Transverse colon (tissue), 4 donors: ENCODE data around the gene UBE2E2.

Source experiments
- POLR2A ChIP-seq: fragments of 450-650 bp; IDR thresholded peaks from one replicate; pipeline ENCODE4 v1.6.1; 2016; ENCODE audit warnings: antibody characterized with exemption, mild to moderate bottlenecking, moderate library complexity
- POLR2AphosphoS5 ChIP-seq, 3 donors: sonication (generic); formaldehyde crosslinking; IDR thresholded peaks; one replicate each; pipeline ENCODE4 v1.6.1; 2016; ENCODE audit warnings: antibody characterized with exemption in 3 of 3
- TF ChIP-seq, protein P1 (sequence below), 5 experiments: fragments of 200-600 bp in 3 of 5; fragments of 450-650 bp in 2 of 5; sonication (generic) in 3 of 5; IDR thresholded peaks; 1 replicate in 2 of 5; 2 replicates in 3 of 5; pipeline ENCODE4 v1.5.1; 2016 to 2017; ENCODE audit warnings: antibody characterized with exemption in 5 of 5, inconsistent platforms in 3 of 5, mild to moderate bottlenecking in 2 of 5, moderate library complexity in 1 of 5

DNA sequence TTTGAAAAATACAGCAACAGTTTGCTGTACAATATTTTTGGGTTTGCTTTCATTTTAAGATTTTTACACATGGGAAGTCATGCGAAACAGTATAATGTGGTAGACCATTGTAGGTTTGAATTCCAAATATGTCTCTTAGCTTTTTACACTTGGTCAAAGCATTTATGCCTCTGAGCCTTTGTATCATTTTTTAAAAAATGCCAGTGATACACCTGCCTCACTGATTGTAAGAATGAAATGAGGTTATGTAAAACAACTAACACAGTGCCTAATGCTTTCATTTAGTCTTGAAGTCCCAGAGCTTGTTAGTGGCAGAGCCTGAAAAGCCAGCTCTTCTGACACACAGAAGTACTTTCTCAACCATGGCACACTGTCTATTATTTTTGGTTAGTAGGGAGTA is 202.0 kb downstream of the UBE2E2 start:
- TF ChIP-seq POLR2AphosphoS5 (IDR thresholded peaks at IDR 0.05) (no peak), POLR2A (no peak)
- TF ChIP-seq, protein P1, sequence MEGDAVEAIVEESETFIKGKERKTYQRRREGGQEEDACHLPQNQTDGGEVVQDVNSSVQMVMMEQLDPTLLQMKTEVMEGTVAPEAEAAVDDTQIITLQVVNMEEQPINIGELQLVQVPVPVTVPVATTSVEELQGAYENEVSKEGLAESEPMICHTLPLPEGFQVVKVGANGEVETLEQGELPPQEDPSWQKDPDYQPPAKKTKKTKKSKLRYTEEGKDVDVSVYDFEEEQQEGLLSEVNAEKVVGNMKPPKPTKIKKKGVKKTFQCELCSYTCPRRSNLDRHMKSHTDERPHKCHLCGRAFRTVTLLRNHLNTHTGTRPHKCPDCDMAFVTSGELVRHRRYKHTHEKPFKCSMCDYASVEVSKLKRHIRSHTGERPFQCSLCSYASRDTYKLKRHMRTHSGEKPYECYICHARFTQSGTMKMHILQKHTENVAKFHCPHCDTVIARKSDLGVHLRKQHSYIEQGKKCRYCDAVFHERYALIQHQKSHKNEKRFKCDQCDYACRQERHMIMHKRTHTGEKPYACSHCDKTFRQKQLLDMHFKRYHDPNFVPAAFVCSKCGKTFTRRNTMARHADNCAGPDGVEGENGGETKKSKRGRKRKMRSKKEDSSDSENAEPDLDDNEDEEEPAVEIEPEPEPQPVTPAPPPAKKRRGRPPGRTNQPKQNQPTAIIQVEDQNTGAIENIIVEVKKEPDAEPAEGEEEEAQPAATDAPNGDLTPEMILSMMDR (IDR thresholded peaks at IDR 0.05) = no peak
